ENCODE data around the gene CHD2. TPM values are rescaled to one million over a fixed set of nuclear protein-coding genes. Genes with fewer than 3 reads are reported as not detected.

CHD2 gene
- total RNA-seq, 1 experiment from 2014 or later, result 63.3 TPM

GRCh38 chr15:93055211-93055610 is 155.1 kb downstream of the CHD2 start:
- H3K14ac ChIP-seq (ENCODE audit: insufficient read depth, low read length), result no peak overlapping the region
- no peak overlapping the region for H3T11ph ChIP-seq (ENCODE audit: low read length)
- H3K4ac ChIP-seq (ENCODE audit: low read depth, low read length), result no peak overlapping the region
- no CpG with 5 or more reads among the region's 11 CpGs for WGBS (ENCODE audit: extremely low coverage, insufficient read length, low lambda C conversion rate)
- Mint-ChIP-seq H3K27me3 (ENCODE audit: low read depth) (no peaks in the 10 kb centered on the region), H3K4me3 (no peak overlapping the region), H3K9me3 (no peaks in the 10 kb centered on the region), H3K27ac (peak overlapping the region in 1 of 3 experiments; percentile 81; a peak in 2 of 7 replicates), H3K4me1 (peaks cover 41% of the 10 kb centered on the region in 2 experiments), H3K36me3 (ENCODE audit: insufficient read depth in 1 of 3, low read depth in 3 of 3) (peaks cover 45 to 92% (median 68%) of the 10 kb centered on the region in 3 experiments)
- no peak overlapping the region for H2AK5ac ChIP-seq (ENCODE audit: insufficient read length, low read length)
- H3K4me2 ChIP-seq (ENCODE audit: insufficient read depth, insufficient read length, low read length), result no peak overlapping the region
- H2BK5ac ChIP-seq (ENCODE audit: insufficient read length, low read length), result no peak overlapping the region
- H3K23ac ChIP-seq (ENCODE audit: insufficient read length, low read depth, low read length), result no peak overlapping the region
- no peak overlapping the region for H3K18ac ChIP-seq (ENCODE audit: insufficient read length, low read depth, low read length)
- no peak for TF ChIP-seq CTCF (conservative IDR thresholded peaks at IDR 0.05)
- H4K8ac ChIP-seq (replicated peaks; ENCODE audit: insufficient read length, low read depth, low read length), result no peak overlapping the region
- H2BK20ac ChIP-seq (ENCODE audit: low read depth, low read length, poor library complexity, severe bottlenecking), result no peak overlapping the region
- H3K9me3 ChIP-seq (ENCODE audit: control insufficient read depth, low read depth, low read length), result no peaks in the 10 kb centered on the region
- H3K9ac ChIP-seq (ENCODE audit: extremely low read depth, insufficient read length, low read length), result no peak overlapping the region
- peaks cover 4% of the 10 kb centered on the region for H4K20me1 ChIP-seq (ENCODE audit: control insufficient read depth, insufficient read depth, insufficient read length)
- no peaks in the 10 kb centered on the region for H3K23me2 ChIP-seq (ENCODE audit: insufficient read length, low read depth, low read length, poor library complexity, severe bottlenecking)
- peaks cover 16% of the 10 kb centered on the region for H3K79me1 ChIP-seq (ENCODE audit: insufficient read depth, low read depth, low read length, poor library complexity, severe bottlenecking)
- DNase-seq, result no peak
- H4K5ac ChIP-seq (ENCODE audit: insufficient read length, low read depth, low read length), result no peak overlapping the region
- no peak overlapping the region for H2AFZ ChIP-seq (ENCODE audit: low read length)
- H3K79me2 ChIP-seq (ENCODE audit: insufficient read depth, low read length), result peaks cover 22% of the 10 kb centered on the region; the same call in 1 of the 2 replicates
- H3K27me3 ChIP-seq (ENCODE audit: insufficient read depth, low read length), result no peaks in the 10 kb centered on the region
- no peak overlapping the region for H2BK12ac ChIP-seq (ENCODE audit: insufficient read length, low read depth, low read length)
- peaks cover 6% of the 10 kb centered on the region; the same call in 1 of the 2 replicates for H3K4me1 ChIP-seq (ENCODE audit: insufficient read depth, low read length)
- no peak overlapping the region for H3K56ac ChIP-seq (ENCODE audit: insufficient read length, low read depth, low read length)
- no peak overlapping the region for H2BK15ac ChIP-seq (ENCODE audit: low read depth, low read length)
- H4K91ac ChIP-seq (ENCODE audit: insufficient read length, low read depth, low read length), result no peak overlapping the region
- no peak overlapping the region for H2BK120ac ChIP-seq (ENCODE audit: low read depth, low read length, poor library complexity, severe bottlenecking)
- no peak overlapping the region for H3K27ac ChIP-seq (ENCODE audit: insufficient read length, low read depth, low read length)

Data from H9 (cell line).